Stimulated activated CD8-positive, alpha-beta memory T cell treated with anti-CD3 and anti-CD28 coated beads, Interleukin-4, amount 100 ng/mL, for 1 hour (primary cell): ENCODE measurements around the gene LEPROT.
"Not testable (repeated sequence)": the region's sequence is repeated elsewhere in the genome, so short reads cannot be mapped to it uniquely, and the experiment has no call there.

Source experiments
- DNase-seq, 2 donors: peaks; one replicate each; pipeline ENCODE4 v3.0.0-alpha.2; 2020; ENCODE audit warnings: low read depth in 2 of 2, low spot score in 1 of 2

LEPROT gene

DNA sequence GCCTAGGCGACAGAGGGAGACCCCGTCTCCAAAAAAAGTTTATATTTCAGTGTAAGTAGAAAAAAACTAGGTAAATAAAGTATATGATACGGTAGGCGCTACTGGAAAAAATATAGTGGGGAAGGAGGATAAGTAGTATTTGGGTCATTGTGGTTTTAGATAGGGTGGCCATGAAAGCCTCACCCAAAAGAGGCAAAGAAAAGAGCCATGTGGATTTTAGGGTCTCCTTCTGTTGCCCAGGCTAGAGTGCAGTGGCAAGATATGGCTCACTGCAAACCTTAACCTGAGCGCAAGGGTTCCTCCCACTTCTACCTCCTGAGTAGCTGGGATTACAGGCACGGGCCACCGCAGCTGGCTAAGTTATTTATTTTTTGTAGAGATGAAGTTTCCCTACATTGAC lies 17.1 kb downstream of the LEPROT start:
- DNase-seq: no peak

DNA sequence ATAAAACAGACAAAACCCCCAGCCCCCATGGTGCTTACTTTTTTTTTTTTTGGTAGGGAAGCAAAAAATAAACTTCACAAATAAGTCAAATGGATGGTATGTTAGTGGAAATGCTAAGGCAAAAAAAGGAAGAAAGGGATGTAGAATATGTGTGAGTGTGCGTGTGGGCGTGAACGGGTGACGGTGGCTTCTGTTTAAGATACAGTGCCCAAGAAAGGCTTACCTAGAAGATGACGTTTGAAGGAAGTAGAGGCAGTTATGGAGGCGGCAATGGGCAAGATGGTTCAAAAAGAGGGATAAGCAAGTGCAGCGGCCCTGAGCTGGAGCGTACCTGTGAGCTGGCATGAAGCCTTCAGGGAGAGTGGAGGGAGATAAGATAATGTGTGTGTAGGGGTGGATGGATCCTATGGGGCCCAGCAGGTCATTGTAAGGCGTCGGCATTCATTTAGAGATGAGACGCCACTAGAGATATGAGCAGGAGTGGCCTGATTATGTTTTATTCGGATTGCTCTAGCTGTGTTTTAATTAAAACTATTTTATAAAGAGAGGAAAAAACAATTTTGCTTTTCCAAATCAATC lies 19.9 kb downstream of the LEPROT start:
- no peak for DNase-seq

DNA sequence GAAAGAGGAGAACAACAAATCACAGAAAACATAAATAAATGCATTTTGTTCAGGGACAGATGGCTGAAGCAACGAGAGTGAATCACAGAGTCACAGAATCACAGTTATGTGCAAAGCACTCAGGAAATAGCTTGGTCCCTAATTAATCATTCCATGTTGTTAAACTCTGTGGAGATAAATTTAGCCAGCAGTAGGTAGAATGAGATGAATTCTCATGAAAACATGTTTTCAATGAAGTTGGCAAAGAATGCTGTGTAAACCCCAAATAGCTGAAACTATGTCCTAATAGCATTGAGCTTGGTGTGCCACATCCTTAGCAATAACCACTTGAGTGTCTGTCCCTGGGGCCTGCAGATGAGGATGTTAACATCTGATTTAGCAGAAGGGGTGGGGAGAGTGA lies 20.4 kb downstream of the LEPROT start:
- DNase-seq: no peak

DNA sequence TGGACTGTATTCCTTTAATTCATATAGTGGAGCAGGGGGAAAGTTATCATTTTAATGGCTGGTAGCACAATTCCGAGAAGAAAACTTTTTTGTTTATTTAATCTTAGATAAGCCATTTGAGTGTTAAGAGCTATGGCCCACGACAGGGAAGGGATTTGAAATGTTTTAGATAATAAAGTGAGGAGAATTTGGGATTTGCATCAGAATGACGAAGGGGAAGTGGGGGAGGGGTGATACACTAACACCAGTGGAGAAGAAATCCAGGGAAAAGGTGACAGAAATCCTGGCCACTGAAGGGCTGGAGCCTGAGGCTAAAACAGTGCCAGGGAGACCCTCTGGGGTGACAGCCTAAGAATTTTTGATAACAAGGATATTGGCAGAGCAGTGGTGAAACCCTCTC lies 21.0 kb downstream of the LEPROT start:
- DNase-seq: no peak

DNA sequence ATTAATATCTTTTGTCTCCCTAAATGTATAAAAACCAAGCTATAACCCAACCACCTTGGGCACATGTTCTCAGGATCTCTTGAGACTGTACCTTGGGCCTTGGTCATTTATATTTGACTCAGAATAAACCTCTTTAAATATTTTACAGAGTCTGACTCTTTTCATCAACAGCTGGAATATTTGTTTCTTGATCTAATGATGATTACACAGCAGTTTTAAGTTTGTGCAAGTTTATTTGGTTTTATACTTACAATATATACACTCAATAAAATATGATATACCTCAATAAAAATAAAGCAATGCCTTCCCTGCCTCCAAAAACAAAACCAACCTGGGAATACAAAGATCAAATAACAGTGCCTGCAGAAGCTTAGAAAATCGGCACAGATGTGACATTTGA lies 22.0 kb downstream of the LEPROT start:
- DNase-seq: no peak

DNA sequence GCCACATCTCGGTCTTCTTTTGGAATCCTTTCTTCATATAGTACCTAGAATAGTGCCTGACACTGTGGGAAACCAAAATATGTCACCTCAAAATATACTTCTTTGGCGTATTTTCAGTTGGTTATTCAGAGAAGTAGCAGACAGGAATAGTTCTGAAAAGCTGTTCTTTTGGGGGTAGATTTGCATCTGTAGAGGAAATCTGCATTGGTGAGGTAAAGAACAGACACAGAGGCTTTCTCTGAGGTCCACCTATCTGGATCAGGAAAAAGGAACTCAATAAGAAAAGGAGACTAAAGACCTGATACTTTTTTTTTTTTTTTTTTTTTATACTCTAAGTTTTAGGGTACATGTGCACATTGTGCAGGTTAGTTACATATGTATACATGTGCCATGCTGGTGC lies 23.2 kb downstream of the LEPROT start:
- no peak for DNase-seq

DNA sequence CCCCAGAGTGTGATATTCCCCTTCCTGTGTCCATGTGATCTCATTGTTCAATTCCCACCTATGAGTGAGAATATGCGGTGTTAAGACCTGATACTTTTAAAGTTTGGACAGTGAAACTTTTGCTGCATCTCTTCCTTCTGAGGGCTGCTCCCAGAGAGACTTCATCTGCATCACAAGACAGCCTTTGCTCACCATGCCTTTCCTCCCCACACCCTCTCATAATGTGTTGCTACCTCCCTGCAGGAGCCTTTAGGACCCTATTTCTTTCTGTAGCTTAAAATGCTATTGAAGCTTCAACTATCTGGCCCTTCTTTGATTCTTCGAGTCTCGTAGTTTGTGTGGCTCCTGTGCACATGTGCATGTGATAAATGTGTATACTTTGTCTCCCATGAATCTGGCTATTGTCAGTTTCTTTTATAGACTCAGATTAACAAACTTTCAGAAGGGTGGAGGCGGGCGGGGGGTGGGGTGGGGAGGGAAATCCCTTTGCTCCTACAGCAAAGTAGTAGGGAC lies 23.7 kb downstream of the LEPROT start:
- no peak for DNase-seq

DNA sequence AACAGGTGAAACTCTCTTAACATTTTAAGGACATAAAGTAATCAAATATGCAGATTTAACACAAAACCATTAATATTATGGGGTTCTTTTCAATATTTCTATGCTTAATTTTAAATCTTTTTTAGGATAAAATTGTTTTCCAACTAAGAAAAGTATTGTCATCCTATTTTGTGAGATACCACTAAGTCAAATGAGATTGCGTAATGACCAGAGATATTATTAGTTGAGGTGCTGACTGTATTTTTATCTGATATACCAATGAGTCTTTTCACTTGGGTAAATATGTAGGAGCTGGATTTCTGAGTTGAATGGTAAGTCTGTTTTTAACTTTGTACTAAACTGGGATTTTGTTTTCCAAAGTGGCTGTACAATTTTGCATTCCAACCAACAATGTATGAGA lies 25.4 kb downstream of the LEPROT start:
- DNase-seq: no peak

DNA sequence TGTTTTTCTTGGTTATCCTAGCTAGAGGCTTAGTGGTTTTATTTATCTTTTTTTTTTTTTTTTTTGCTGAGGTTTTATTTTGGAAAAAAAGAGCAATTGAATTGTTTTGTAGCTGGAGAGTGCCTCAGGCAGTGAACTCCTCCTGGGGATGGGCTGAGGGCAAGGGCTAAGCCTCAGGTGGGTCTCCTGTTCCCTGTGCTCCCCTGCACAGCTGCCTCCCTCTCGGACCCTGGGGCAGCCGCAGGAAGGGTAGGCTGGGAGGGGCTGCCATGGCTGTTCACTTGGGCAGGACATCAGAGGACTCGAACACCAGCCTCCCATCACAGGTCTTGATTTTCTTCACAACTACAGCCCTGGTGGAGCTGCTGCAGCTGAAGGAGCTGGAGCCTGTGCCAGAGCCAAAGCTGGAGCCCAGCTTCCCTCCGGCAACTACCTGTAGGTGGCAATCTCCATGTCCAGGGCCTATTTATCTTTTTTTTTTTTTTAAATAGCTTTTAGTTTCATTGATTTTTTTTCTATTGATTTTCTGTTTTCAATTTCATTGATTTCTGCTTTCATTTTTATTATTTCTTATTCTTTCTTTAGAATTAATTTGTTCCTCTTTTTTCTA lies 28.9 kb downstream of the LEPROT start:
- no peak for DNase-seq

DNA sequence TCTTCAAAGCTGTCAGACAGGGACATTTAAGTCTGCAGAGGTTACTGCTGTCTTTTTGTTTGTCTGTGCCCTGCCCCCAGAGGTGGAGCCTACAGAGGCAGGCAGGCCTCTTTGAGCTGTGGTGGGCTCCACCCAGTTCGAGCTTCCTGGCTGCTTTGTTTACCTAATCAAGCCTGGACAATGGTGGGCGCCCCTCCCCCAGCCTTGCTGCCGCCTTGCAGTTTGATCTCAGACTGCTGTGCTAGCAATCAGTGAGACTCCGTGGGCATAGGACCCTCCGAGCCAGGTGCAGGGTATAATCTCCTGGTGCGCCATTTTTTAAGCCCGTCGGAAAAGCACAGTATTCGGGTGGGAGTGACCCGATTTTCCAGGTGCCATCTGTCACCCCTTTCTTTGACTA lies 35.2 kb downstream of the LEPROT start:
- not testable (repeated sequence) for DNase-seq

DNA sequence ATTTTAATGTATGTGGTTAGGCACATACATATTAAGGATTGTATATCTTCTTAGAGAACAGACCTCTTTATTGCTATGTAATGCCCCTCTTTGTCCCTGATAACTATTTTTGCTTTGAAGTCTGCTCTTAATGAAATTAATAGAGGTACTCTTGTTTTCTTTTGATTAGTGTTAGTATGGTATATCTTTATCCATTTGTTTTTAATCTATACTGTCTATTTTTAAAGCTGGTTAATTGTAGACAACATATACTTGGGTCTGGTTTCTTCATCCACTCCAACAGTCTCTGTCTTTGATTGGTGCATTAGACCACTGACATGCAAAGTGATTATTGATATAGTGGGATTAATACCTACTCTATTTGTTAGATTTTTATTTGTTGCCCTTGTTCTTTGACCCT lies 36.0 kb downstream of the LEPROT start:
- DNase-seq: no peak

DNA sequence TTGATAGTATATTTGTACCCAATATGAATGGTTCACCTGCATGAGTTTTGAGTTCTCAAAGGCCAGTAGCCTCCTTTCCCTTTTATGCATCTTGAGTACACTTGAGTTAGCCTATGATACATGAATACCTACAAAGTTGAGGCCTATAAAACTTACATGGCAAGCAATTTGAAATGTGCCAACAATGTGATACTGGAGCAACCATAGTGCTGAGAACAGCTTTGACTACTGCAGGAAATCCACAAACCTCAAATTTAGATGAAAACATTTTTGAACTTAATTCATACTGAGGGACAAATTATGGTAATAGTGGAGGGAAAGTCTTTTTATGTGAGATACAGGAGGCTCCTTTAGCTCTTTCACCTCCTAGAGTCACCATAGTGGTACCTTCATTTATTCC lies 37.4 kb downstream of the LEPROT start:
- no peak for DNase-seq

DNA sequence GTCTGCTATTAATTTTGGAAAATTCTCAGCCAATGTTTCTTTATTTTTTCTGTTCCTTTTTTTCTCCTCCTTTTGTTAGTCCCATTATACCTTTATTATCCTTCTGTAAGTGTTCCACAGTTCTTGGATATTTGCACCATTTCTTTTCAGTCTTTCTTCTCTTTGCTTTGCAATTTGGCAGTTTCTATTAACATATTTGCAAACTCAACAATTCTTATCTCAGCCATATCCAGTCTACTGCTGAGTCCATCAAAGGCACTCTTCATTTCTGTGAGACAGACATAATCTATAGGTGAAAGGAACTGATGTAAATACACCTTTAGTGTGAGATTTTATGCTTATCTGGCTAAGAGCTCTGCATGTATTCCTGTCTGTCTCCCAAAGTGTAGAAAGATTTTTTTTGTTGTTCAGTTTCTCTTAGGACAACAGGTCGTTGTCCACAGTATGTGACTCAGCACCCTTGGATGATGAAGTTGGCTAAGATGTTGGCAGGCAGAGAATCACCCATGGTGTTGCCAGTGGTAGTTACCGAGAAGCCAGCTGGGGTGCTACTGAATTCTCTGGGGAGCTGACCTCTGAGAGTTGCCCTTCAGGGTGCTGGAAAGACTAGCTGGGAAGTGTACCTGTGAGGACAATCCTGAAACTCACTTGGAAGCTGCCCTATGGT lies 38.4 kb downstream of the LEPROT start:
- no peak for DNase-seq

DNA sequence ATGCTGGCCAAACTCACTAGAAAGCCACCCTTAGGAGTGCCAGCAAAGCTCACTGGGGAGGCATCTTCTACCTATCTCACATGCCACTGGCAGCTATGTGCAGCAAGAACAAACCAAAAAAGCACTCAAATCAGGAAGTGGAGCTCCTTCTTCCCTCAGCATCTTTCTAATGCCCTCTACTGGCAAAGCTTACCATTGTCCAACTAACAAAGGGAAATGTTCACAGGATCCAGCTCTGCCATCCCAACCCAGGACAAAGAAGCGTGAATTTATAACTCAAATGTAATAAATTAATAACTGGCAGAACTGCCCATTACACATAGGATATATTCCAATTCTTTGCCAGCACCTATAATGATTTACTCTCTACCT lies 38.9 kb downstream of the LEPROT start:
- DNase-seq: no peak

DNA sequence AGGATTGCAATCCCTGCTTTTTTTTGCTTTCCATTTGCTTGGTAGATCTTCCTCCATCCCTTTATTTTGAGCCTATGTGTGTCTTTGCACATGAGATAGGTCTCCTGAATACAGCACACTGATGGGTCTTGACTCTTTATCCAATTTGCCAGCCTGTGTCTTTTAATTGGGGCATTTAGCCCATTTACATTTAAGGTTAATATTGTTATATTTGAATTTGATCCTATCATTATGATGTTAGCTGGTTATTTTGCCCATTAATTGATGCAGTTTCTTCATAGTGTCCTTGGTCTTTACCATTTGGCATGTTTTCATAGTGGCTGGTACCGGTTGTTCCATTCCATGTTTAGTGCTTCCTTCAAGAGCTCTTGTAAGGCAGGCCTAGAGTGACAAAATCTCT lies 45.4 kb downstream of the LEPROT start:
- not testable (repeated sequence) for DNase-seq

DNA sequence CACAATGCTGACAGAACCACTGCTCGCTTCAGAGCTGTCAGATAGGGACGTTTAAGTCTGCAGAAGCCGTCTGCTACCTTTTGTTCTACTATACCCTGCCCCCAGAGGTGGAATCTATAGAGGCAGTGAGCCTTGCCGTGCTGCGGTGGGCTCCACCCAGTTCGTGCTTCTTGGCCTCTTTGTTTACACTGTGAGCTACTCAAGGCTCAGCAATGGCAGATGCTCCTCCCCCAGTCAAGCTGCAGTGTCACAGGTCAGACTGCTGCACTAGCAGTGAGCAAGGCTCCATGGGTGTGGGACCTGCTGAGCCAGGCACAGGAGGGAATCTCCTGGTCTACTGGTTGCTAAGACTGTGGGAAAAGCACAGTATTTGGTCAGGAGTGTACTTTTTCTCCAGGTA lies 47.1 kb downstream of the LEPROT start:
- no peak for DNase-seq

DNA sequence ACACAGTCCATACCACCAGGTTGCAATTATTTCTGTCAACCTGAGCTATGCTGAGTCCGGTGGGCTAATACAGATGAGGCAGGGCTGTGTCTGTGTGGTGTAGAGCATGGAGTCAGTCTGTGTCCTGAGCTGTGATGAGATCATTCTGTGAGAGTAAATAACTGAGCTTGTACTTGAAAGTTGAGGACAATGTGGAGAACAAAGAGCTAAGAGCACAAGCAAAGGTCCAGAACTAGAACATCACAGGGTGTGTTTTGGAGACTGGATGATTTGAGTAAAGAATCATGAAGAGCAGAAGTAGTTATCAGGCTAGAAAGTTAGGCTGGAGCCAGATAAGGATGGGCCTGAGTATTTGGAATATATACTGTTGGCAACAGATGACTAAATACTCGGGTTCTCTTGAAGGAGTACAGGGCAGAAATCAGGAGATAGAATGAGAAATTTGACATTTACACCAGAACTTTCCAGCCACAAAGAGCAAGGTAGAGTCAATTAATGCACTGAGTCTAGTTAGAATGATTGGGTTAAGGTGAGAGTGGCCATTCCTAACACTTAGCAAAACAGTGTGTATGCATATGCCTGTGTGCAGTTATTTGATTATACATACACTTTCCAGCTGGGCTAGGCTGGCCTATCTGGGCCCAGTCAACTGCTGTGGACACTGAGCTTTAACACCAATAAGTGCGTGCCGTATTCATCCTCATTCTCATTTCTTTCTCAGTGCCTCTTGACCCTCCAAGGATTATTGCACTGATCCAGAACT lies 48.8 kb downstream of the LEPROT start:
- no peak for DNase-seq

DNA sequence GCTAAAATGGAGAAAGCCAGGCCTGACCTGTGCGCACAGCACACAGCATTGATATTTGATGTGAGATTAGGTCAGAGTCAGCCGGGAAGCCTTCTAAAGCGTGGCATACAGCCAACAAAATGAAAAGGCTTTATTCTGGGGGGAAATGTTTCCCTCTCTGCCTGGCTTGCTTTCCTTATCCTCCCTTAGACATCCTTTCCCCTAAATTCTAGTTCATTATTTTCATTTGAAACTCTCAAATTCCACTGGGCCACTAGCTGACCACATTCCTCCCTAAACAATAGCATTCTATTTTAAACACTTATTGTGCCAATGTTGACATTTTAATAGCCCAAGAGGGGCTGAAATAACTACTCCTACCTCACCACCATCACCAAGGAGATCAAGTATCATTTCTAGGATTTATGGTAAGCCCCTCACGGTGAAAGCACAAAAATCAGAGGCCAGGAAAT lies 49.4 kb downstream of the LEPROT start:
- no peak for DNase-seq

DNA sequence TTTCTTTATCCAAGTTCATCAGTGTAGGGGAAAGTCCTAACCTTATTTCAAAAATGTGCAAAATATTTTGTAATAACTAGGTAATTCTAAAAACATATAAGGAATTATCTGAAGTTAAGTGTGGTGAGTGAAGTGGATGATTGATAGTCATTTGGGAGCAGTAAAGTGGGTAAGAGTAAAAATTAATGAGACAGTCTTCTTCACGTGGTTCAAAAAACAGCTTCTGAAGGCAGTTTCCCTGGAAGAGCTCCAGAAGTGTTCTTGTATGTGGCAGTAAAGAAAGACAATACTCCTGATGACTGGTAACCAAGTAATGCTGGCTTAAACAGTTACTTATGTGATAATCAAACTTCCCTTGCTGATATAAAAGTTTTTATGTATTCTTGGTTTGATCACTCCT lies 50.3 kb downstream of the LEPROT start:
- no peak for DNase-seq

DNA sequence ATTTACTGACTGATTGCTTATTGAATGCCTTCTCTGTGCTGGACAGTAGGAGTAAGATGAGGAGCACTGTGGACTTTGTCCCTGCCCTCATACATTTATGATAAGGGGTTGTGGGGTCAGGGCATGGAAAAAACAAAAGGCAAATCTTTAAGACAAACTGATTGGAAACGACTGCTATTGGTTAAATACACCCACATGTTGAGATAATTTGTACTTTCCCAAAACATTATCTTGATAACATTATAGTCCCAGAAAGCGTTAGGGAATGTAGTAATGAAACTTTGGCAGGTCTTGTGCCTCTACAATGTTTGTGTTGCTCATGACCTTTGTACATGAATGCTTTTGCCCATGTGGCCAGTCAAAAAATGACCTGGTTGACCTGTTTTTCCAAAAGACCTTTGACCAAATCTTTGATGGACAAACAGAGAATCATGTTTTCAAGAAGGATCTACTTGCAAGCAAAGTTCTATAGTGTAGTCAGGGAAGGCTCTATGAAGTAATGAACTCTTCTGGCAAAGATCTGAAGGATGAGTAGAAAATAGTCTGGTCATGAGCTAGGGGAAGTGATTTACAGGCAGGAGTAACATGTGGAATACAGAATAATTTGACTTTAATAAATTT lies 50.9 kb downstream of the LEPROT start:
- no peak for DNase-seq

DNA sequence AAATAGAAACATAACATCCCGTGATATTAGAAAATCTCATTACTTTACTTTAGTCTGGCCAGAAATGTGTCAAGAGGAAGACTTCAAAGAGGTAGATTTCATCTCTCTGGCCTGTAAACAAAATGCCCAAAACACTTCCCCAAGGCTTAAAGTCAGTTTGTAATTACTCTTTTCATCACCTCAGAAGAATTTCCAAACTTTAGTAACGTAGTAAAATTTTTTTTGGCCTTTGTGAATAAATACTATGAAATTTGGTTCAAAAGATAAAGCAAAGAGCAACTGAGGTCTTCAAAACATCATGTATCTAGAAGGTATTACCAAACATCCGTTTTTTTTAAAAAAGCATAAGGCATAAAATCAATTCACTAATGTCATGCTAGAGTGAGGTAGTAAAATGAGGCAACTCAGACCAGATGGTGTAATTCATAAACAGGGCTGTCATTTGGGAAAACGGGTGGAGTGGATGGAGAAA lies 51.4 kb downstream of the LEPROT start:
- DNase-seq: no peak
